Rectal smooth muscle tissue (tissue), 1 donor: ENCODE results near the gene EXOSC10.
"Not testable (repeated sequence)": the region's sequence is repeated elsewhere in the genome, so short reads cannot be mapped to it uniquely, and the experiment has no call there.

Experiments used
- H3K27ac ChIP-seq: one replicate; pipeline ENCODE4 v1.7.0; 2013; ENCODE audit warnings: low read depth, low read length, inconsistent platforms
- H3K27me3 ChIP-seq: one replicate; pipeline ENCODE4 v1.7.0; 2013; ENCODE audit warnings: low read length; ENCODE audit not compliant: control insufficient read depth, insufficient read depth
- H3K36me3 ChIP-seq: one replicate; pipeline ENCODE4 v1.7.0; 2013; ENCODE audit warnings: low read length; ENCODE audit not compliant: control insufficient read depth, insufficient read depth
- H3K4me1 ChIP-seq: one replicate; pipeline ENCODE4 v1.7.0; 2013; ENCODE audit warnings: low read length; ENCODE audit not compliant: control insufficient read depth, insufficient read depth
- H3K4me3 ChIP-seq: one replicate; pipeline ENCODE4 v1.7.0; 2013; ENCODE audit warnings: low read length
- H3K9ac ChIP-seq: one replicate; pipeline ENCODE4 v1.7.0; 2013; ENCODE audit warnings: low read length

Gene EXOSC10

DNA sequence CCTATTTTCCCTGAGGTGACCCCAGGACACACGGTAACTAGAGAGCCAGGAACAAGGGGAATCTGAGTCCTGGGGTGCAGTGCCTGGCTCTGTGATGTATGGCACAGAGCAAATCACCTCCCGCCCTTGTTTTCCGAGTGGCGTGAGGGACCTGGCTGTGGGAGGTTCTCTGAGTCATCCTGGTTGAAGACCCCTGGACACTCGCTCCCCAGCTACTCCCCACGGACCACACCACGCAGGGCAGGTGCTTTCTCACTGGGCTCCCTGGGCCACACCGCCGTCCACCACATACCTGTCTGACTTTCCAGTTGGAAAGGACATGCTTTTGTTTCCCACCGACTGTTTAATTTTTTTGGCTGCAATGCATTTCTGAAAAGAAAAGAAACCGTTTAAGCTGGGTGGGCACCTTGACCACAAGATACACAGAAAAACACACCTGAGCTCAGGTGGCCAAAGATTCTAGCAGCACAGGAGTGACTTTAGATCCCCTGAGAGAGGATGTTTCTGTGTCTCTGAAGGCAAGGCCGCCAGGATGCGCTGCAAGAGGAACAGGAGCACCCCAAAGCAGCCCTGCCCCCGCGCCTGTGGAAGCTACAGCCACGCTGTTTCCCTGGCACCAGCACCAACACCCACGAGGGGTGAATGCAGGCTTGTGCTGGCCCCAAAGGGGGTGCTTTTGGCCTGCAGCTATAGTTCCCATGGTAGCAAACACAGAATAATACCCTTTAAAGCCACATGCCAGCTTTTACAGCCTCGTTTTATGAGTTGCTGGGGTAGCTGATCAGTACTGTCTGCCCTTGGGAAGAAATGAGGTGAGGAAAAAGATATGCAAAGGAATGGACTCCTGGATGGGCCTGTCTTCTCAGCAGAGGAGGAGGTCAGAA, 31.7 kb downstream of the EXOSC10 start:
- Histone ChIP-seq H3K4me3 (no peak overlapping the region), H3K36me3 (peaks cover 49% of the 10 kb centered on the region), H3K27ac (no peak overlapping the region), H3K9ac (no peak overlapping the region), H3K27me3 (no peaks in the 10 kb centered on the region), H3K4me1 (no peaks in the 10 kb centered on the region)

DNA sequence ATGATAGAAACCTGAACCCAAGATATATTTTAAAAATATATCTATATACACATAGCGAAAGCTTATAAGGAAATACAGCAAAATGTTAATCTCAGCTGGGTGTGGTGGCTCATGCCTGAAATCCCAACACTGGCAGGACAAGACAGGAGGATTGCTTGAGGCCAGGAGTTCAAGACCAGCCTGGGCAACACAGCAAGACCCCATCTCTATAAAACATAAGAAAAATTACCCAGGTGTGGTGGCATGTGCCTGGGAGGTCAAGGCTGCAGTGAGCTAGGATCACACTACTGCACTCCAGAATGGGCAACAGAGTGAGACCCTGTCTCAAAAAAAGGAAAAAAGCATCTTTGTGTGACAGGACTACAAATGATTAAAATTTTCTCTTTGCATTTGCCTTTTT, 33.9 kb downstream of the EXOSC10 start:
- H3K4me1 ChIP-seq: peaks cover 1% of the 10 kb centered on the region
- H3K27me3 ChIP-seq: no peaks in the 10 kb centered on the region
- H3K36me3 ChIP-seq: peaks cover 32% of the 10 kb centered on the region
- no peak overlapping the region for H3K27ac ChIP-seq
- H3K4me3 ChIP-seq: no peak overlapping the region
- no peak overlapping the region for H3K9ac ChIP-seq

DNA sequence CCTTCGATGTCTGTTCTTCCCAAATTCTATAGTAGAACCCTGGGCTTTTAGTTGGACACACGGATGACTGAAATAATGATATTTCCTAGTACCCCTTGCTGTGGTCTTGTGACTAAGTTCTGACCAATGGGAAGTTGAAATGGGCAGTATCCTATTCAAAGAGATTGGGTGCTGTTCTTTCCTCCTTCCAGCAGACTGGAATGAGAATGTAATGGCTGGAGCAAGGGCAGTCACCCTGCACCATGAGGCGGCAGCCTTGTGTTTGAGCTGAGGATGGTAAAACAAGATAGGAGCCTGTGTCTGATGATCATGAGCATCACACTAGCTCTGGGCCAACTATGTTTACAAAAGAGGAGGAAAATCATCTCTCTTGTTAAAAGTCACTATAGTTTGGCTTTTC, 34.7 kb downstream of the EXOSC10 start:
- Histone ChIP-seq H3K36me3 (peaks cover 27% of the 10 kb centered on the region), H3K4me3 (no peak overlapping the region), H3K4me1 (peaks cover 3% of the 10 kb centered on the region)

DNA sequence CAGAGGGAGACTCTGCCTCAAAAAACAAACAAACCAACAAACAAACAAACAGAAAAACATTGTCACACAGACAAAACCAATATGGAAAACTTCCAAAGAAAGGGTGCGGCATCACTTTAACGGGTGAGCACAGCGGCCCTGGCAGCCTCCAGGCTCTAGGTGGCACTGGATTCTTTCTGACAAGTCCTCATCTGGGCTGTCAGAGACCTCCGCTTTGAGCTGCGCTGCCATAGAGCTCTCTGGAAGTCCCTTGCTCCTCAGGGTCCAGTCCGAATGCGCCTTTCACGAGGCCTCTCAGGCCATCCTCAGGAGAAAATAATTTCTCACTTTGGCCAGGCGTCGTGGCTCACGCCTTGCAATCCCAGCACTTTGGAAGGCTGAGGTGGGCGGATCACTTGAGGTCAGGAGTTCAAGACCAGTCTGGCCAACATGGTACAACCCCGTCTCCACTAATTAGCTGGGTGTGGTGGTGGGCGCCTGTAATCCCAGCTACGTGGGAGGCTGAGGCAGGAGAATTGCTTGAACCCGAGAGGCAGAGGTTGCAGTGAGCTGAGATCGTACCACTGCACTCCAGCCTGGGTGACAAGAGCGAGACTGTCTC, 35.6 kb downstream of the EXOSC10 start:
- not testable (repeated sequence) for H3K27ac ChIP-seq, H3K4me1 ChIP-seq, H3K4me3 ChIP-seq, H3K27me3 ChIP-seq, H3K9ac ChIP-seq
- peaks cover 19% of the 10 kb centered on the region for H3K36me3 ChIP-seq

More for the DNA sequence above, 34.7 kb downstream of the EXOSC10 start:
- Histone ChIP-seq H3K27ac (no peak overlapping the region), H3K27me3 (no peaks in the 10 kb centered on the region), H3K9ac (no peak overlapping the region)

DNA sequence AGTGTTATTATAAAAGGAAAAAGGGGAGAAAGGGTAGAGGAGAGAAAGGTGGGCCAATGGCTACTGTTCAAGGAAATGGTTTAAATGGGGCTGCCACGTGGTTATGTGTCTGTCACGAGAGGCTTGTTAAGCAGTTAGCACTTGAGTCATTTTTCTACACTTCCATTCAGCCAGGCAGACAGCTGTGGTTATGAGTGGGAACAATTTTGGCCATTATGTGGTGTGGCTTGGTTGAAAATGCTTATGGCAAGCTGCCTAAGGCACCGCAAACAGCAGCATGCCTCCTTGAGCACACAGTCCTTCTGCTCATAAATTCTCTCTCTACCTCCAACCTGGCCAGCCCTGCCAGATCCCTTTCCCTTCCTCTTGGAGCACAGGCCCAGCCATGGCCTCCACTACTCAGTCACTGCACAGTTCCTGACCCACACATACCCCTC, 36.7 kb downstream of the EXOSC10 start:
- no peak overlapping the region for H3K9ac ChIP-seq
- peaks cover 9% of the 10 kb centered on the region for H3K36me3 ChIP-seq
- H3K27me3 ChIP-seq: no peaks in the 10 kb centered on the region
- H3K27ac ChIP-seq: no peak overlapping the region
- H3K4me3 ChIP-seq: no peak overlapping the region
- H3K4me1 ChIP-seq: peaks cover 6% of the 10 kb centered on the region

DNA sequence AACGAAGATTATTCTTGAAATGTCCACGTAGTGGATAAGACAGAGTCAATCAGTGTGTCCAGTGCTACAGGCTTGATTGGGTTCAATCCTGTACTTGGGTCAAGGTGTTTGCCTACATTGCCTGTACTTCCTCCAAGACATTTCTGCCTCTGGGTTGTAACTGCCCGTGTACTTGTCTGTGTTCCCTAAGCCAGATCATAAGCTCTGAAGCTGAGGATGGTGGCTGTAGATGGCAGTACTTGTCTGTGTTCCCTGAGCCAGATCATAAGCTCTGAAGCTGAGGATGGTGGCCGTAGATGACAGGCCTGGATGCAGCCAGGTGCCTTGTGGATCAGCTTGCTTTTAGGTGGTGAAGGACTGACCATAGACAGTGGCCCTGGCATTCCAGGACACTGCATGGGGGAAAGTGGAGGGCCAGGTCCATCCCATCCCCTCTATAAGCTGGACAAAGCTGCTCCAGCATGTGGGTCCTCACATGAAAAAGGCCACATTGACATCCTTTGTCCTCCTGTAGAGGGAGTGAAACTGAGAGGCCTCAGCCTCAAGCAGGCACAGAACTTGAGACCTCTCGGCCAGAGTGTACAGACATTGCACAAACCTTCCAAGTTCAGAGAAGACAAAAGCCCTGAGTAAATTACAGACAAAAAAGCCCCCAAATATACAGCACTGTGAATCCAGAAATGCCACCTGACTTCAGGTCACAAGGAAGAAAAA, 37.9 kb downstream of the EXOSC10 start:
- Histone ChIP-seq H3K9ac (no peak overlapping the region), H3K27me3 (no peaks in the 10 kb centered on the region), H3K36me3 (peaks cover 6% of the 10 kb centered on the region), H3K27ac (no peak overlapping the region), H3K4me3 (no peak overlapping the region), H3K4me1 (peaks cover 6% of the 10 kb centered on the region)

DNA sequence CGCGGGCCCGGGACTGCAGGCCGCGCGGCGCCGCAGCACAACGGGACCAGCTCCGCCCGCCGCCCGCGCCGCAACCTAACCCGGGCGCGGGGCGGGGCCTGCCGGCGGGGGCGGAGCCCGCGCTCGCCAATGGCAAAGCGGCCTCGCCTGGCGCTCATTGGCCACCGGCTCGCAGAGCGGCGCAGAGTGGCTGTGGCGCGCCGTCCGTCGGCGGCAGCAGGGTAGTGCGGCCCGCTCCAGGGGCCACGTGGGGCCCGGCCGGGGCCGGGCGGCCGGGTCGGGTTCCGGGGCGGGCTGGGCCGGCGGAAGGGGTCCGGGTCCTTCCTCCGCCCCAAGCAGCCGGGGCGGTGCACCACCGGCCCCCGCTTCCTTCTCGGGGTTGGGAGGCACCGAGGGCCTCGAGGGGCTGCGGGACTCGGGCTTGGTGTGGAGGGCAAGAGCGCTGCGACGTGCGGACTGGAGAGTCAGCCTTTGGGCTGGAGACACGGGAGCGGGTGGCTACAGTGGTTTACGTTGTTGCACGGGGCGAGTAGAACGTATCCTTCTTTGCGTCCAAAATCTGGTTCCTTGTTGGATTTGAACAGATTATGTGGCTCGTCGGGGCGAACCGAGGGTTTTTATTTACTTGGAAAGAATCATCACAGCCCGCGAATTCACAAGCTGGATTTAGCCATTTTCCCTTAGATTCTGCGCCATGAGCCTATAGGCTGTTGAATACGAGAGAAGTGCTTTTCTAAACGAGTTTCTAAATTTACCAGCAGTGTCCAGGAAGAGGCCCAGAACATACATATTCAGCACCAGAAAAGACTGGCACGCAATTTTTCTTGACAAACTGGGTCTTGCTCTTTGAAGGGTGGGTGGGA, 39.5 kb downstream of the EXOSC10 start, which contains the start of gene SRM:
SRM (minus strand) TSS at position 51 of the 863 bp plus-strand sequence. CDS start 75 bp downstream, outside the sequence.
- H3K4me3 ChIP-seq: peak within 1 kb of the TSS; percentile 89
- no peaks in the 10 kb centered on the region for H3K27me3 ChIP-seq
- peak within 1 kb of the TSS; percentile 57 for H3K27ac ChIP-seq
- H3K4me1 ChIP-seq: peaks cover 6% of the 10 kb centered on the region
- peaks cover 7% of the 10 kb centered on the region for H3K36me3 ChIP-seq
- peak within 1 kb of the TSS; percentile 59 for H3K9ac ChIP-seq

DNA sequence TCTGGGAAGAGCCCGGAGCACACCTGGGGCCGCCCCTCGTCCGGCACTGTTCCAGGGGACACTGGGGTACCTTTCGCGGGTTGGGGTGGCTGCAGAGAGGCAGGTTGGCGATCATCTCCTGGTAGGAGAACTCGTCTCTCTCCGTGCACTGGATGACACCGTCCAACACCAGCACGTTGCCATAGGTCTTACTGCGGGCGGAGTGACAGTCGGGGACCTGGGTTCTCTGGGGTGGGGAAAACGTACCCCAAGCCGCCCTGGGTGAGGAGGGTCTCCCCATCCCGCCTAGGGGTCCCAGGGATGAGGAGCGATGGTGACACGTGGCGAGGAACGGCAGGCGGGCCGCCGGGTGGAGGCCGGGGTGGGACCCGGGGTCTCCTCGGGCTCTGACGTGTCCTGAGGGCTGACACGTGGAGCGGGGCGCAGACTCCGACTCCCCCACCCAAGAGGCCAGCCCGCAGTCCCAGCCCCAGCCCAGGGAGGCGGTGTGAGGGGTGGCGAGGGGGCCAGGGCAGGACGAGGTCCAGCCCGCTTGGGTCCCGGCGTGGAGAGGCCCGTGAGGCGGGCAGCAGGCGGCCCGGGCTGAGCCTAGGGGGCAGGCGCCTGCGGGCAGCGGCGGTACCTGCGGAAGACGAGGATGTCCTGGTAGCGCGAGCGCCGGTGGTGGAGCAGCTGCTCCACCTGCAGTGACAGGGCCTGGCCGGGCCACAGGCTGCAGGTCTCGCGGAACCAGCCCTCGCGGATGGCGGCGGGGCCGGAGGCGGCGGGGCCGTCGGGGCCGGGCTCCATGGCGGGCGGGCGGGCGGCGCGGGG, 40.3 kb downstream of the EXOSC10 start:
- Histone ChIP-seq H3K4me1 (peaks cover 6% of the 10 kb centered on the region), H3K4me3 (peak overlapping the region; percentile 89), H3K9ac (peak overlapping the region; percentile 59), H3K27ac (no peak overlapping the region), H3K36me3 (peaks cover 4% of the 10 kb centered on the region), H3K27me3 (no peaks in the 10 kb centered on the region)

DNA sequence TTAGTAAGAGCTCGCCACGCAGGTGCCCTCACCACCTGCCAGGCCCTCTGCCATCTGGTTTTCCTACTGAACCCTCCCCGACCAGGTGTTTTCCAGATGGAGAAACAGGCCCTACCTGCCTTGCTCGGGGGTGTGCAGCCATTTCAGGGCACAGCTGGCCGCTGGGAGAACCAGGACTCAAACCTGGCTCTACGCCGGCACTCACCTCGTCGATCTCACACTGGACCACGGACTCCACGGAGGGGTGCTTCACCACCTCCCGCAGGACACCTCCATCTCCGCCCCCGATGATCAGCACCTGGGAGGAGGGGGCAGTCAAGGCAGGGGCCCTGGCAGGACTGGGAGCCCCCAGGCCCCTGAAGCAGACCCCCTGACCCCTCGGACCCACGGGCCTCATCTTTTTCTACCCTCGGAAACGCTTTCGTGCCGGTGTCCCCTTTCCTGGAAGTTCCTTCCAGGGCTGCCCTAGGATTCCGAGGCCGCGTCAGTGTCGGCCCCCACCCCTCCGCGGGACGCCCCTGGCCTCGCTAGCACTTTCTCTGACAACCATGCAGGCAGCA, 41.0 kb downstream of the EXOSC10 start:
- Histone ChIP-seq H3K9ac (no peak overlapping the region), H3K4me1 (peaks cover 6% of the 10 kb centered on the region), H3K27me3 (no peaks in the 10 kb centered on the region), H3K4me3 (peak overlapping the region; percentile 89), H3K27ac (no peak overlapping the region), H3K36me3 (peaks cover 4% of the 10 kb centered on the region)

DNA sequence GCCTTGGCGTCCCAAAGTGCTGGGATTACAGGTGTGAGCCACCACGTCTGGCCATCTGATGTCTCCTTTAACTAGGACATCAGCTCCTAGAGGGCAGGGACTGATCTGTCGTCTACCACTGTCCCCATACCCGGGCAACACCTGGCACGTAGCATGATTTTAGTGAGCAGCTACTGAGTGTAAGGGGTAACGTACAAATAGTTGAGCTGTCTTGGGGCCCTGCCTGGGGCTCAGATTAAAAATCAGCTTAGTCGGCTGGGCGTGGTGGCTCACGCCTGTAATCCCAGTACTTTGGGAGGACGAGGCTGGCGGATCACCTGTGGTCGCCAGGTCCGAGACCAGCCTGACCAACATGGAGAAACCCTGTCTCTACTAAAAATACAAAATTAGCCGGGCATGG, 41.6 kb downstream of the EXOSC10 start:
- peaks cover 4% of the 10 kb centered on the region for H3K36me3 ChIP-seq
- no peak overlapping the region for H3K27ac ChIP-seq
- H3K4me3 ChIP-seq: no peak overlapping the region

DNA sequence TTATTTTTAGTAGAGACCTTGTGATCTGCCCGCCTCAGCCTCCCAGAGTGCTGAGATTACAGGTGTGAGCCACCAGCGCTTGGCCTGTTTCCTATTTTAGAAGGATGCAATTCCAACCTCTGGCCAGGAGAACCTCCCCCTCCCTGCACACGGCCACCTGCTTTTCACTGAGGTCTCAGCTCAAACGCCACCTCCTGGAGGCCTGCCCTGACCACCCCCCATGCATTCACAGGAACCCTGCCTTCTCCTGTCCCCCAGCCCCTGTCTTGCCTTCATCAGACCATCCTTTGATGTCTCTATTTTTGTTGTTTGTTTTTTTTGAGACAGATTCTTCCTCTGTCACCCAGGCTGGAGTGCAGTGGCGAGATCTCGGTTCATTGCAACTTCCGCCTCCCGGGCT, 42.2 kb downstream of the EXOSC10 start:
- Histone ChIP-seq H3K27ac (no peak overlapping the region), H3K36me3 (peaks cover 4% of the 10 kb centered on the region)

More for the DNA sequence above, 41.6 kb downstream of the EXOSC10 start:
- Histone ChIP-seq H3K4me1 (peaks cover 6% of the 10 kb centered on the region), H3K9ac (no peak overlapping the region), H3K27me3 (no peaks in the 10 kb centered on the region)

More for the DNA sequence above, 42.2 kb downstream of the EXOSC10 start:
- no peaks in the 10 kb centered on the region for H3K27me3 ChIP-seq
- H3K4me1 ChIP-seq: peaks cover 6% of the 10 kb centered on the region
- no peak overlapping the region for H3K9ac ChIP-seq
- no peak overlapping the region for H3K4me3 ChIP-seq
